ENCODE data around the gene TRHDE.
"Not testable (repeated sequence)": the region's sequence is repeated elsewhere in the genome, so short reads cannot be mapped to it uniquely, and the experiment has no call there.

Gene TRHDE

GRCh38 chr12:72535212-72535990, 263.2 kb downstream of the TRHDE start:
- no peak for FAIRE-seq

GRCh38 chr12:72540811-72541210, 268.6 kb downstream of the TRHDE start:
- no peak for FAIRE-seq

- no peak for FAIRE-seq
Observed at GRCh38 chr12:72543777-72544467, 271.8 kb downstream of the TRHDE start.

GRCh38 chr12:72546106-72546505, 273.9 kb downstream of the TRHDE start:
- FAIRE-seq, result no peak

- FAIRE-seq, result no peak
Observed at GRCh38 chr12:72547573-72547972, 275.4 kb downstream of the TRHDE start.

- no peak for FAIRE-seq
Observed at GRCh38 chr12:72549184-72549583, 277.0 kb downstream of the TRHDE start.

GRCh38 chr12:72560003-72560769, 288.0 kb downstream of the TRHDE start:
- FAIRE-seq, result no peak

- no peak for FAIRE-seq
Observed at GRCh38 chr12:72570601-72571000, 298.4 kb downstream of the TRHDE start.

GRCh38 chr12:72574138-72574537, 302.0 kb downstream of the TRHDE start:
- no peak for FAIRE-seq

GRCh38 chr12:72578327-72578726, 306.2 kb downstream of the TRHDE start:
- FAIRE-seq, result no peak

- FAIRE-seq, result no peak
Observed at GRCh38 chr12:72586456-72586855, 314.3 kb downstream of the TRHDE start.

- FAIRE-seq, result no peak
Observed at GRCh38 chr12:72602581-72602980, 330.4 kb downstream of the TRHDE start.

- no peak for FAIRE-seq
Observed at GRCh38 chr12:72605975-72606374, 333.8 kb downstream of the TRHDE start.

- FAIRE-seq, result no peak
Observed at GRCh38 chr12:72610342-72610741, 338.2 kb downstream of the TRHDE start.

- no peak for FAIRE-seq
Observed at GRCh38 chr12:72610854-72611358, 338.7 kb downstream of the TRHDE start.

GRCh38 chr12:72612171-72612570, 340.0 kb downstream of the TRHDE start:
- FAIRE-seq, result no peak

GRCh38 chr12:72618764-72619163, 346.6 kb downstream of the TRHDE start:
- FAIRE-seq, result no peak

GRCh38 chr12:72622556-72622955, 350.4 kb downstream of the TRHDE start:
- no peak for FAIRE-seq

- no peak for FAIRE-seq
Observed at GRCh38 chr12:72631926-72632685, 359.9 kb downstream of the TRHDE start.

GRCh38 chr12:72642706-72643105, 370.5 kb downstream of the TRHDE start:
- no peak for FAIRE-seq

GRCh38 chr12:72647139-72647538, 375.0 kb downstream of the TRHDE start:
- FAIRE-seq, result no peak

GRCh38 chr12:72658615-72659014, 386.4 kb downstream of the TRHDE start:
- FAIRE-seq, result no peak

- FAIRE-seq, result not testable (repeated sequence)
Observed at GRCh38 chr12:72660174-72660573, 388.0 kb downstream of the TRHDE start.

Measured in islet of Langerhans (tissue), 1 donor.